T47D (cell line): Measurements from ENCODE around the gene TTF2.
A peak's percentile ranks its signal among the peaks of the same experiment; 100 is the strongest.
"Not testable (repeated sequence)": the region's sequence is repeated elsewhere in the genome, so short reads cannot be mapped to it uniquely, and the experiment has no call there.

Source experiments
- DNase-seq, 2 experiments: peaks; one replicate each; pipeline versions ENCODE4 v3.0.0 to v3.0.0-alpha.2; 2011 to 2012; ENCODE audit warnings: low read depth in 1 of 2, low spot score in 1 of 2
- JUND ChIP-seq: IDR thresholded peaks from 2 replicates; pipeline ENCODE4 v1.6.1; 2012; ENCODE audit warnings: low read depth
- in situ Hi-C: cut with HindIII; loops from 2 replicates; pipeline ENCODE4 v1.10.0; 2016; ENCODE audit warnings: low sequenced_read_pairs, low pct_unique_long_range_greater_than_20kb

Gene TTF2

GRCh38 chr1:117087686-117088085 is 27.6 kb downstream of the TTF2 start:
- in situ Hi-C loops, result no loop called here
- no peak for DNase-seq

DNA sequence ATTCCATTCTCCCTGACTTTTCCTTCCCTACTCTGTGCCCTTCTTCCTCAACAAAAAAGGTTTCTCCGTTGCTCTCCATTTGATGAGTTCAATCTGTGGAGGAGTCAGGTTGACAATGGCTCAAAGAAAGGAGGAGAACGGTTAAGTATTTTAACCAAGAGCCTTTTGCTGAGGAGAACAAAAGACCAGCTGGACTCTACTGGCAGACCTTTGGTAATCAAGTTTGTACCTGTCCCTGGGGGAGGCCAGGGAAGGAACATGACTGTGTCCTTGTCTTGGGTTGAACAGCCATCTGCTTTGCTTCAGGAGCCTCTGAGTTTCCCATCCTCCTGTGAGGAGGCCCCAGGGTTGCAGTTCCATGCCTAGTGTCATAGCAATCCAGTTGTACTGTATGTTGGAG is 29.9 kb downstream of the TTF2 start:
- in situ Hi-C loops, result no loop called here
- TF ChIP-seq JUND, result no peak
- no peak for DNase-seq

More at GRCh38 chr1:117087686-117088085, 27.6 kb downstream of the TTF2 start:
- TF ChIP-seq JUND, result no peak

- TF ChIP-seq JUND, result no peak
- no peak for DNase-seq
- in situ Hi-C loops, result no loop called here
Observed at GRCh38 chr1:117092594-117092993, 32.5 kb downstream of the TTF2 start.

DNA sequence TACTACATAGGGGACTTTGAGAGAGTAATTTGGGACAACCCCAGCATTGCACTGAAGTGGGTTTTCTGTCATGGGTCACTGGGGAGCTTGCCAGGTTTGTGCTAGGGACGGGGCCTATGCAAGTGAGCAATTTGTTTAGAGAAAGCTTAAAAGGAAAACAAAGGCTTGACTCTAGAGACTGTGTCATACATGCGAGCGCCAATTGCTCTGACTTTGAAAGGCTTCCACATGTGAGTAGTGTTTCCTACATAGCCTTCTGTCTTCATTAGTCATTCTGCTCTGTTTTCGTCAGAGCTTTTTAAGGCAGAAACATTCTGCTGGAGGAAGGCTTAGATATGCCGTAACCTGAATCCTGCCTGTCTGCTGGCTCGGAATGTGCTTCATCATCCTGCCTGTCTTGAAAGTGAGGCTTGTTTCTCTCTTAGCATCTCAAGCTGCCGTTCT is 33.0 kb downstream of the TTF2 start:
- no peak for DNase-seq
- in situ Hi-C loops, result no loop called here
- TF ChIP-seq JUND, result no peak

- TF ChIP-seq JUND, result no peak
- in situ Hi-C loops, result no loop called here
- DNase-seq, result peak in 1 of 2 experiments; percentile 4
Observed at GRCh38 chr1:117093870-117094621, 33.9 kb downstream of the TTF2 start.

GRCh38 chr1:117094841-117095604 is 34.9 kb downstream of the TTF2 start:
- DNase-seq, result no peak
- in situ Hi-C loops, result no loop called here

DNA sequence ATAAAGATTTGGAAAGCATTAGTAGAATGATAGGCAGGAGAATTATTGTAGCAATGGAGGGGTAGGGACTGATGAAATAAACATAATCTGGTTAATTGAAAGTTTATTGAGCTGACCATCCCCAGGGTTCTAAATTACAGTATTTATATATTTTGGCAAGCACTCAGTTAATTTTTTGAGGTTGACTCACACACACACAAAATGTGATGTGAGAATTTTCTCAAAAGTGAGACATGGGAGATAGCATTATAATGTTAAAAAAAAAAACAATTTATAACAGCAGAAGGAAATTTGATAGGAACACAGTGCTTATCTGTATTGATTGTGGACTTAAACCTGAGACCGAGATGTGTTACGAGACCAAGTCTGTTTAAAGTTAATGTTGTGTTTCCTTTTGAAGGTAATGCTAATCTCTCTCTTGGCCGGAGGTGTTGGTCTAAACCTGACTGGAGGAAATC is 36.9 kb downstream of the TTF2 start:
- in situ Hi-C loops, result no loop called here
- no peak for TF ChIP-seq JUND
- no peak for DNase-seq

More at GRCh38 chr1:117094841-117095604, 34.9 kb downstream of the TTF2 start:
- no peak for TF ChIP-seq JUND

DNA sequence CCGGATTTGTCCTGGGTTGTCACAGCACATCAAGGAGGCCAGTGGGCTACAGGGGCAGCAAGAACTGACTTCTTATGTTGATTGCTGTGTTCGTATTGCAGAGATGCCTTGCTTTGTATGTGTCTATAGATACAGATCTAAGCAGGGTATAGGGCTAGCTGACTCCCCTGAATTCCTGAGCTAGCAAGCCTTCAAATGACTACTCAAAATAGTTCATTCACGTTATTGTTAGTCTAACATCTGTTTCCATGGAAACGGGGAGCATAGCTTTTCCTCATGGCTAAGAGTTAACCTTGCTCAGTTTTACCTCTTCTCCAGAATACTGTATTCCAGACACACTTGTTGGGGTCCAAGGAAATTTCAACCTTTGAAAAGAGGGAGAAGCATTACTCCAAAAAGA is 37.3 kb downstream of the TTF2 start:
- TF ChIP-seq JUND, result no peak
- in situ Hi-C loops, result no loop called here
- no peak for DNase-seq

- DNase-seq, result no peak
- TF ChIP-seq JUND, result no peak
- in situ Hi-C loops, result no loop called here
Observed at GRCh38 chr1:117098287-117098890, 38.3 kb downstream of the TTF2 start.

GRCh38 chr1:117101334-117101733 is 41.2 kb downstream of the TTF2 start:
- in situ Hi-C loops, result no loop called here
- no peak for DNase-seq
- no peak for TF ChIP-seq JUND

- in situ Hi-C loops, DNase-seq: not testable (repeated sequence)
Observed at GRCh38 chr1:117101858-117102257, 41.7 kb downstream of the TTF2 start.

DNA sequence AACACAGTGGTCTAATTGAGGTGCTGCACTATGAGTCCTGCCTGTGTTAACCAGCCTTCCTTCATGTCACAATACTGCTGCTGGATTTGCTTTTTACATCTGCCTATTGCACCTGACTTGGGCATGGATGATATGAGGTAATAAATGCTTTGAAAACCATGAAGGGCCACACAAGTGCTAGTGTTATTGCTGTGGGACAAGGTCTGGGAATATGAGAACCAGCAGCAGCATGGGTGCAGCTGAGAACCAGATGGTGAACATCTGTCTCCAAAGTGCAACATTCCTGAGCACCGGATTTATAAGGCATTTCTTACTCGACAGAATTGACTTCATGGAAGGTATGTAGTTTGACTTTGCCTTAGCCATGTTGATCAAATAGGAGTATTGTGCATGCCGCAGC is 44.9 kb downstream of the TTF2 start:
- no peak for TF ChIP-seq JUND
- in situ Hi-C loops, result no loop called here
- no peak for DNase-seq

- in situ Hi-C loops, result no loop called here
- no peak for TF ChIP-seq JUND
- no peak for DNase-seq
Observed at GRCh38 chr1:117105722-117106121, 45.6 kb downstream of the TTF2 start.
